Measurements from ENCODE around the gene ZNF341.
"Not testable (repeated sequence)": the region's sequence is repeated elsewhere in the genome, so short reads cannot be mapped to it uniquely, and the experiment has no call there.

Gene ZNF341

DNA sequence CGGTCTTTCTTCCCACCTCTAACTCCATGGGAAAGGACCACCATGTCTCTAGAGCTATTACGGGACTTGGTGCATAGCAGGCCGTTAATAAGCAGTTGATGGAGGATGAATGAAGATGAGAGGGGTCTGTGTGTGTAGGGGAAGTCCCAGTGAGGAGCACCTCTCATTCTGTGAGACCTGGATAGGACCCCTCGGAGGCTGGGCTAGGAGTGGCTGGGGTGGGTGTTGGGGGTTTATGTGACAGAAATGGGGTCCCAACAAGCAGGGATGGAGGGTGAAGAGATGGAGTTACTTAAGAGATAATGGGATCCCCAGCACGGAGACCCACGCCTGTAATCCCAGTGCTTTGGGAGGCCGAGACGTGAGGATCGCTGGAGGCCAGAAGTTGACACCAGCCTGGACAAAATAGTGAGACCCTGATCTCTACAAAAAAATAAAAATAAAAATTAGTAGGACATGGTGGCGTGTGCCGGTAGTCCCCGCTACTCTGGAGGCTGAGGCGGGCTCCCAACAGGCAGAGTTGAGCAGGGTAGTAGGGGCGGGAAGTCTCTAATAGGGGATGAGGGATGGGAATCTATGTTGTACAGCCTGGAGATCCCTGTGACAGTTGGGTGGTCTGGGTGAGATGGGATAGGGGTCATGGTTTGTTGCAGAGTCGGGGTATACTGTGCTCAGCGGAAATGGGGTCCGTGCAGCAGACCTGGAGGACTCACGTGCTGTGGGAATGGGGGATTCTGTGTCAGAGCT lies 677 bp upstream of the ZNF341 start:
- no peak for DNase-seq

GRCh38 chr20:33732166-33732970 lies 572 bp downstream of the ZNF341 start:
- DNase-seq: peak; percentile 66

- no peak for DNase-seq
Measured at GRCh38 chr20:33733654-33734576, 2.1 kb downstream of the ZNF341 start.

DNA sequence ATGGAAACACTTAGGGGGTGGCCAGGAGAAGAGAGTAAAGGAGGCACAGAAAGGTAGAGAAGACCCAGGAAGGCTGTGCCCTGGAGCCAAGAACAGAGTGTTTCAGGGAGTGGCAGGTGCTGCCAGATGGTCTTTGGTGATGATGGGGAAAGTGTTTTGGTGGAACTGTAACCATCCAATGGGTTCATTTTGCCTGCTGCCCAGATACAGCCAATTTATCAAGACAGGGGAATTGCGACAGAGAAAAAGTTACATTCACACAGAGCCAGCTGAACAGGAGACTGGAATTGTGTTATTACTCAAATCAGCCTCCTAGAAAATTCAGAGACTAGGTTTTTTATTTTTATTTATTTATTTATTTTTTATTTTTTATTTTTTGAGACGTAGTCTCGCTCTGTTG lies 5.2 kb downstream of the ZNF341 start:
- no peak for DNase-seq

GRCh38 chr20:33739493-33739892 lies 7.7 kb downstream of the ZNF341 start:
- no peak for DNase-seq

- DNase-seq: no peak
Measured at GRCh38 chr20:33740189-33740588, 8.4 kb downstream of the ZNF341 start.

- no peak for DNase-seq
Measured at GRCh38 chr20:33744181-33744580, 12.4 kb downstream of the ZNF341 start.

GRCh38 chr20:33744773-33745385 lies 13.1 kb downstream of the ZNF341 start:
- no peak for DNase-seq

GRCh38 chr20:33746325-33746998 lies 14.7 kb downstream of the ZNF341 start:
- no peak for DNase-seq

- no peak for DNase-seq
Measured at GRCh38 chr20:33751775-33752174, 20.0 kb downstream of the ZNF341 start.

DNA sequence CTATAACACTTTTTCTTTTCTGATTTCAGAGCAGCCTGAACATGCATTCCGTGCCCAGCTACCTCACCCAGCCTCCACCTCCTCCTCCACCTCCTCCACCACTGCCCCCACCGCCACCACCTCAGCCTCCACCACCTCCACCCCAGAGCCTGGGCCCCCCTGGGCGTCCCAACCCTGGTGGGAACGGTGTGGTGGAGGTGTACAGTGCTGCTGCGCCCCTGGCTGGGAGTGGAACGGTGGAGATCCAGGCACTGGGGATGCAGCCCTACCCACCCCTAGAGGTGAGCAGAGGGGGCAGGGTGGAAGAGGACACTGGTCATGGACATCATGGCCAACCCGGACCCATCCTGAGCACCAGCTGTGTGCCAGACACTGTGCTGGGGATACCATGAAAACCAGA lies 21.3 kb downstream of the ZNF341 start:
- DNase-seq: no peak

DNA sequence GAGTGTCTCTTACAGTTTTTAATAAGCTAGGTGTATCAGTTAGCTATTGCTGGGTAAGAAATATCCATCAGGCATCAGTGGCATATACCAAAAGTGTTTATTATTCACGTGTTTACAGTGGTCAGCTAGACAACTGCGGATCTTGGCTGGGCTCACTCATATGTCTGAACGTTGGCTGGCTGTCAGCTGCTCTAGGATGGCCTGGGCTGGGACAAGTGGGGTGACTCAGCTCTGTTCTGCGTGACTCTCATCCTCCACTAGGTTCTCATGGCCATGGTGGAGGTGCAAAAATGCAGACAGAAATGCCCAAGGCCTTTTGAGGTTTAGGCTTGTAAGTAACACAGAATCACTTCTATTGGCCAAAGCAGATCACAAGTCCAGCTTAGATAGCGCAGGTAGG lies 22.0 kb downstream of the ZNF341 start:
- no peak for DNase-seq

GRCh38 chr20:33755936-33756490 lies 24.2 kb downstream of the ZNF341 start:
- DNase-seq: not testable (repeated sequence)

GRCh38 chr20:33757046-33757445 lies 25.2 kb downstream of the ZNF341 start:
- no peak for DNase-seq

DNA sequence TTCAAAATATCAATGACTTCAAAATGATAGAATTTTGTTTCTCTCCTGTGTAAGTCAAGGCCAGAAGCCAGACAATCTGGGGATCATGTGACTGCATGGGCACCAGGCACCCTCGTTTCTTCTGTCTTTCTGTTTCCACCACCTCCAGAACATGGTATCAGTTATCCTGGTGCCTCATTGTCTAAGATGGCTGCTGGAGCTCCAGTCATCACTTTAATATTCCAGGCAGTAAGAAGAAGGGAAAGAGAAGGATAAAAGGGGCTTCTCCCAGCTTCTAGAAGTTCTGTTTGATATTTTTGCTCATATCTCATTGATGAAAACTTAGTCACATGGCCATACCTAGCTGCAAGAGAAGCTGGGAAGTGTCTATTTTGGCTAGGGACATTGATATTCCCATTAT lies 25.7 kb downstream of the ZNF341 start:
- DNase-seq: no peak

GRCh38 chr20:33761698-33762250 lies 30.0 kb downstream of the ZNF341 start:
- DNase-seq: no peak

GRCh38 chr20:33765099-33765498 lies 33.3 kb downstream of the ZNF341 start:
- DNase-seq: no peak

GRCh38 chr20:33765592-33765991 lies 33.8 kb downstream of the ZNF341 start:
- no peak for DNase-seq

DNA sequence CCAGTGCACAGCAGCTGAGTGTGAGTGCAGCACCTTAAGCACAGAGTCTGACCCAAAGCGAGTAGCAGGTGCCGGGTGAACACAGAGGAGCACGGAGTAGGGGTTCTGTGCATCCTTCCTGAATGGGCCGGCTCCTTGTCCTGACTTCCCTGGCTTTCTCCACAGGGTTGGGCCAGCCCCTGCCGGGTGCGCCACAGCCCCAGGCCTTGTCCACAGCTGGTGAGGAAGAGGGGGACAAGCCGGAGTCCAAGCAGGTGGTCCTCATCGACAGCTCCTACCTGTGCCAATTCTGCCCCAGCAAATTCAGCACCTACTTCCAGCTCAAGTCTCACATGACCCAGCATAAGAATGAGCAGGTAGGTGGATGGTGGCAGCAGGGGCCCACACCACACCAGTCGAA lies 34.9 kb downstream of the ZNF341 start:
- DNase-seq: no peak

DNA sequence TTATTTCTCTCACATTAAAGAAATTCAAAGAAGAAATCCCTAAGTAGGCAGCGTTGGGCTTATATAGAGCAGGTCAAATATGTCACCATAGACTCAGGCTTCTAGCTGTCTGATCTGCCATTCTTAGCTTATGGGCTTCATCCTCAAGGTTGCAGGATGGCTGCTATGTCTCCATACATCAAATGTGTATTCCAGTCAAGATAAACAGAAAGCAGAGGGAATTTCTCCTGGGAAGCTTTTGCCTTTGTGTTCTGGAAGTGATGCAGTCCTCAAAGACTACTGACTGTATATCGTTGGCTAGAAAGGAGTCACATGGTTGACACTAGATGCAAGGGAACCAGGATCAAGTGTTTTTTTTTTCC lies 36.0 kb downstream of the ZNF341 start:
- DNase-seq: no peak

- DNase-seq: no peak
Measured at GRCh38 chr20:33769043-33769442, 37.2 kb downstream of the ZNF341 start.

DNA sequence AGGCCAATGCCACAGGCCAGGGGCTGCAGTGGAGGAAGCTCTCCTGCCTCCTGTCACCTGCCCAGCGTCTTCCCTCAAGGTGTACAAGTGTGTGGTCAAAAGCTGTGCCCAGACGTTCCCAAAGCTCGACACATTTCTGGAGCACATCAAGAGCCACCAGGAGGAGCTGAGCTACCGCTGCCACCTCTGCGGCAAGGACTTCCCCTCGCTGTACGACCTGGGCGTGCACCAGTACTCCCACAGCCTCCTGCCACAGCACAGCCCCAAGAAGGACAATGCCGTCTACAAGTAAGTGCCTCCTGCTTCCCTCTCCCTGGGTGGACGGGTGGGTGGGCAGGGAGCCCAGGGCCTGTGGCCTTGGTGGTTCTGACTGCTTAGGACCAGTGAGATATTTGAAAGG lies 38.2 kb downstream of the ZNF341 start:
- DNase-seq: no peak
